Cortex of kidney (tissue), 1 donor: ENCODE results near the gene PGRMC2.

Experiments
- DNase-seq: peaks from one replicate; lab custom pipeline; 2025; lab: John Stamatoyannopoulos, UW

PGRMC2 gene

GRCh38 chr4:128298852-128299251 is 11.2 kb upstream of the PGRMC2 start:
- DNase-seq: no peak

GRCh38 chr4:128298146-128298758 is 10.6 kb upstream of the PGRMC2 start:
- no peak for DNase-seq

- DNase-seq: no peak
These were observed 7.6 kb upstream of the PGRMC2 start for GRCh38 chr4:128295255-128295654.

DNA sequence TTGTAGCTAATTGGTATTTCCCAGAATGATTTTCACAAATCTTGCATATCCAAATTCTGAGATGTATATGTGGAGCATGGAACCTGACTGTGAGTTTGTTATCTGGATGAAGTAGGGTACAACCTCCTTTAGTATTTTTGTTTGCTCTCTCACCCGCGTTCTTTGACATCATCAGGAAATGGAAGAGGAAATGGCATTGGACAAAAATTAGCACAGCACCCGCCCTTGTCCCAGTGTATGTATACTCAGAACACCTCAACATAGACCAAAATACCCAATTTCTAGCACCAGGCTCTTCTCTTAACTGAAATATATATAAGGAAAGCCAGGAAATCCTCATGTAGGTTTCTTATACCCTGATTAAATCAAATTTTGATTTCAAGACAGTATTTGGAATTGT is 6.9 kb upstream of the PGRMC2 start:
- DNase-seq: no peak

DNA sequence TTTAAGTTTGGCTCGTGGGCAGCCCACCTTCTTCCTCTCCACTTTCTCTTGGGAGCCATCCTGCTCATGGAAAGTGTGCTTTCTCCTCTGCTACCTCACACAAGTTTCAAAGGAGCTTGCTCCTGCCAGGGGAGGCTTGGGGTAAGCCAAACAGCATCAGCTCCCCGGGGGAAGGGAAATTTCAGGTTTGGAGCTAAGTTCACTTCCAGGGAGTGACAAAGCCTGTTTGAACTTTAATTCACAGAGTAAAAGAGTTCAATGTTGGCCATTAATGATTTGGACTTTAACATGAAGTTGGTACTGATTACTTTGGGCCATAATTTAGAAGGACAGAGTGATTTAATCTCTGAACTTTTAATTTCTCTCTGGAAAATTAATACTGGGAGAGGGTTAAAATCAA is 4.7 kb upstream of the PGRMC2 start:
- DNase-seq: no peak

DNA sequence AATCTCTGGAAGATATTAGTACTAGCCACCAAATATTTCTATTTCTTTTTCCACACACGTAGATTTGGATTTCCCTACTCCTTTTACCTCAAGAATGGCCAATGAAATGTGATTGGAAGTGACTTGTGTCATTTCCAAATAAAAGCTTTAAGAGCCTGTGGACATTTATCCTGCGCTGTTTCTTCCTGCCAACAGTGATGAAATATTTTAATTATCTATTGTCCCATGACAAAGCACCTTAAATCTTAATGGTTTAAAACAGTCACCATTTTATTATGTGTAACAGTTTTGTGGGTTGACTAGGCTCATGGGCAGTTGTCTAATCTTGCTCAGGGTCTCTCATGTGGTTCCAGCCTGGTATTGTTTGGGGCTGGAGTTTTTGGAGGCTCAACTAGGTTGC is 3.5 kb upstream of the PGRMC2 start:
- DNase-seq: no peak

DNA sequence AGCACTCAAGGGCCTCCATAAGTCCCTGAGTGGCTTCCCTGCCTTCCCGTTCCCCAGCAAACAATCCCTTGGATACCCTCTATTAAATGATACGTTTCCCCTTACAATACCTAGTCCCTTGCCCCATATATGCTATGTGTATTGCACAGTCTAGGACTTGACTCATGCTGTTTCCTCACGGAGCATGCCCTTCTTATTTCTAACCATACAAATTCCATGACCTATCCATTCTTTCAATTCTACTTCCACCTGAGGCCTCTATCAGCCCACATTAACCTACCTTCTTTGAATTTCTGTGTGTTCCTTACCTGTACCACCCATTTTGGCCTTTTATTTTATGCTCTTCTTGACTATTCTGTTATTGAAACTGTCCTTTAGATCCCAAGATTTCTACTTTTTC is 2.9 kb upstream of the PGRMC2 start:
- DNase-seq: no peak

DNA sequence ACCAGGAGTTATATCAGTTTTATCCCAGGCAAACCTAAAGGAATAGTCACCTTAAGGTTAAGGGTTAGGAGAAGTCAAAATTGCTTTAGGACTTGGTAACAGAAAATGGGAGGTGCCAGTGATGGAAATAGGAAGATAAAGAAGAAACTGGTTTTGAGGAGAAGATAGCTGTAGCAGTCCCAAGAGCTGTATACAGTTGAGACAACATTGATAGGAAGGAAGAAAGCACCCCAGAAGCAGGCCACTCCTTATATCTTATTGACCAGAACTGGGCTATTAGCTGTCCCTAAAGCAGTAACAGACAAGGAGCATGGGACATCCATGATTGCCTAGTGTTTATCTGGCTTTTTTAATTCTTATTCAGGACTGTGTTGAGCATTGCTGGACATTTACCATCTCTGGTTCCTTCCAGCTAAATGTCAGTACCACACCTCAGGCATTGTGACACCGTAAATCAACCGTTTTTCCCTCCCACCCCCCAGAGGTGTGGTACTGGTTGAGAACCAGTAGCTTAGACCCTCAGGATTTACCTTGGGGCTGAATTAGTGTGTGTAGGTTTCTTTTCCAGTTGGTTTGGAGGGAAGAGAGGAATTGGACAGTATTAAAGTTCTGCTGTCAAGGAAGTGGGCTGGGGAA is 2.0 kb upstream of the PGRMC2 start:
- no peak for DNase-seq

DNA sequence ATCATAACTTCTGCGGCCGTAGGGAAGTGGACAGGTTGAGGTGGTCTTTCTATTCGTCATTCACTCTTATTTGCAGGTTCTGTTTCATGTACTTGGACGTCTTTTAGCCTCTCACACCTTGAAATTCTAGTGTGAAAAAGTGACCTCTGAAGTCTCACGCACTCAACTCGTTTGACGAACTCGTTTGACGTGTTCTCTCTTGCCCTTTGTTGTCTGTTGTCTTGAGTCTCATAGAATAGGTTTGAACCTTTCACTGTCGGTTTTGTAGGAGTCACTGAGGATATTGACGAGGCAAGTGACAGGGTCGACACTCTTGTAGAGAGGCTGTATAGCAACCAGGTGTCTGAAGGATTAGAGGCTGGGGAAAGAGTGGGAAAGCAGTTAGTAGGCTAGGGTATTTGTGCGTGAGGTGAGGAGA is 1.1 kb upstream of the PGRMC2 start:
- no peak for DNase-seq

DNA sequence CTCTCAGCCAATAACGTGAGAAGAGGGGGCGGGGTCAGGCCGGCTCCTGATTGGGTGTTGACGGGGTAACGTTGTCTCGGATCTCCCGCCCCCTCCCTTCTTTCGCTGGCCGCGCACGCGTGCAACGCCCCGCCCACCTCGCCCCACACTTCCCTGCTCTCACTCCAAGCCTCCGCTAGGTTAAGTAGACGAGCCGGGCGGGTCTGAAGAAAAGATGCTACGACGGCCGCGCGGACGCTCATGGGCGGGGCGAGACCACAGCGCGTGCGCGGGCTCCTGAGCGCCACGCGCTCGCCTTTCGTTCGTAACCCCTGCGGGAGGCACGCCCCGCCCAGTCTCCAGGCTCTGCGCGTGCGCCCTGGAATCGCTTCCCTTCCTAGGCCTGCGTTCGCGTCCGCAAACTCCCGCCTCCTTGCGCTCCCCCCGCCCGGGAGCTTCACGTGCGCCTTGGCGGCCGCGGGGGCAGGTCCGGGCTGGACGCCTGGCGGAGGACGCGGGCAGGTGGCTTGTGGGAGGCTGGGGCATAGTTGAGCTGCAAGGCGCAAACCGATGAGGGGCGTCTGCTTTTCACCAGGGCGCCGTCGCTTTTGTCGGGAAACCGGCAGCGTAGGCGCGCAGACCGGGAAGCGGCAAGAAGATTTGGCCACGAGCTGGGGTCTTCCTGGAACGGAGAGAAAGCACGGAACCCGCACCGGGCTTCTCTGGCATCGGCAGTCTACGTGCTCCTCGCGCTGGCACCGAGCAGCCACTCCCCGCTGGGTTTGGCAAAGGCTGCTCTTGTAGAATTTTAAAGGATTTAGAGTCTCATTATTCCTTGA is 467 bp upstream of the PGRMC2 start:
- peak; percentile 91 for DNase-seq

GRCh38 chr4:128286474-128287058 is 1.0 kb downstream of the PGRMC2 start:
- no peak for DNase-seq

DNA sequence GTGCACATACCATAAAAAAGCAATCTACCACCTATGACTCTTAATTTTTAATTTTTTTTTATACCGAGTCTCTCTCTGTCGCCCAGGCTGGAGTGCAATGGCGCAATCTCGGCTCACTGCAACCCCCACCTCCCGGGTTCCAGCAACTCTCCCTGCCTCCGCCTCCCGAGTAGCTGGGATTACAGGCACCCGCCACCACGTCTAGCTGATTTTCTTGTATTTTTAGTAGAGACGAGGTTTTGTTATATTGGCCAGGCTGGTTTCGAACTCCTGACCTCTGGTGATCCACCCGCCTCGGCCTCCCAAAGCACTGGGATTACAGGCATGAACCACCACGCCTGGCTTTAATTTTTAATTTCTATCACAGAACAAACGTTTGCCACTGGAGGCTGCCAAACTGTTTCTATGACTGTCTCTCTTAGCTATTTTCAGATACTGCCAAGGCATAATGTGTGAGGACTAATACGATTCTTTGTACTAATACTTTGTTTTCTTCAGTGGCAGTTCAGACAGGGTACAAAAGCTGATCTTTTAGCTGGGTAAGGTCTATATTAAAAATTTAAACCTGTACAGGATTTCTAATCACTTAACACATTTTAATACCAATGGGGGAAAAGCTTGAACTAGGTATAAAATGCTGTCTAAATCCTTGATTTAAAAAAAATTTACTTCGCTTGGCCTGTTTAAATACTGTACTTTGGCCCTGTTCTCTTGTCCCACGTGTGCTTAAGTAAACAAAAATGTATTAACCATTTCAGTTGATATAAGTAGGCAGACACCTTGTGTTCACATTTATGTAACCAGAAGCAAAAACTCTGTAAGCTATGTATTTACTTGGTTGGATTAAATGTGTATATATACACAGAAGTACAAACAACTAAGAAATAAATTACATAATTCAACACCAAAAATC is 2.3 kb downstream of the PGRMC2 start:
- no peak for DNase-seq

DNA sequence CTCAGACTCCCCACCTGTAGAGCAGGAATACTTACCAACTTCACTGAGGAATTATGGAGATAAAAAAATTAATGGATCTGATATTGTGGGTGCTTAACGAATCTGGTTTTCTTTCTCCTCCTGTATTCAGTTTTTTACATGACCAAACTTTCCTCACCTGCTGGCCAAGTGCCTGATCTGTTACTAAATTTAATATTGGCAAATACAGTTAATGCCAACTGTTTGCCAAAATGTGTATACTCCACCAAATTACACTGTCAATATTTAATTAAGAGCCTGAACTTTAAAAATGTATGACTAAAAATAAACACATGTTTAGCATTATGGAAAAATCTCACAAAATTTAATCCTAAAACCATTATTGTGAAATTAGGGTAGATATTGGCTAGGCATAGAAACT is 3.3 kb downstream of the PGRMC2 start:
- no peak for DNase-seq

GRCh38 chr4:128283071-128283470 is 4.5 kb downstream of the PGRMC2 start:
- DNase-seq: no peak

GRCh38 chr4:128282516-128282915 is 5.1 kb downstream of the PGRMC2 start:
- no peak for DNase-seq

DNA sequence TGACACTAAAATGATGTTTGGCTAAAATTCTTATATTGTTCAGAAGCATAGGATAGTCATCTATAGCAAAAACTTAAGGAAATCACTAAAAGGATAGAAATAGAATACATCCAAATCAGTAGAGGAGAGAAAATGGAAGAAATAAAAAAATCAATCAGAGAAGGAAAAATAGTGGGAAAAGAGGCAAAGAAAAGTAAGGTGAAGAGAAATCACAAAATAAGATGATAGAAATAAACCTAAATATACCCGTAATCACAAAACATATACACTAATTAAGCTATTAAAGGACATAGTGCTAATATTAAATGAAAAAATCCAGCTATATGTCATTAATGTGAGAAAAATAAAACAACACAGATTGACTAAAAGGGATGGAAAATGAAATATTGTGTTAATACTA is 6.3 kb downstream of the PGRMC2 start:
- no peak for DNase-seq

GRCh38 chr4:128279624-128280225 is 7.9 kb downstream of the PGRMC2 start:
- no peak for DNase-seq

- no peak for DNase-seq
These were observed 9.8 kb downstream of the PGRMC2 start for GRCh38 chr4:128277856-128278255.

- DNase-seq: no peak
These were observed 12.3 kb downstream of the PGRMC2 start for GRCh38 chr4:128275346-128275745.

DNA sequence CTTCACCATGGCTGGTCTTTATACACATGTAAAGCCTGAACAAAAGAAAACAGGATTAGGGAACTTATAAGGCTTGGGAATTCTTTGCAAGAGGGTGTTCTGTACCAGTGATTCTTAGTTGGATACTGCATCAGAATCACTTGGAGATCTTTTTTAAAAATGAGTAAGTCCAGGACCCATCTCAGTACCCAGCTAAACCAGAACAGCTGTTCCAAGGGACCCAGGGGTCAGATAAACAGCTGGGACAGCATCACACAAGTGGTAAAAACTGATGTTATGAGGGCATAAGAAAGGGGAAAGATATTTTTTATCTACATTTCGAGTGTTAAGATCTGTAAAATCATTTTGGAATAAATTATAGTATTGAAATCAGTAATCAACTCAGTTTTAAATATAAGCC is 16.1 kb downstream of the PGRMC2 start:
- DNase-seq: no peak

GRCh38 chr4:128268970-128269369 is 18.6 kb downstream of the PGRMC2 start:
- no peak for DNase-seq
